ENCODE measurements around the gene EMP3.

EMP3 gene

GRCh38 chr19:48318286-48318987 lies 6.9 kb upstream of the EMP3 start:
- DNase-seq (ENCODE audit: low spot score): no peak

GRCh38 chr19:48319647-48320541 lies 5.5 kb upstream of the EMP3 start:
- DNase-seq (ENCODE audit: low spot score): peak; percentile 81

GRCh38 chr19:48321372-48321621 lies 4.1 kb upstream of the EMP3 start:
- DNase-seq (ENCODE audit: low spot score): peak; percentile 97

GRCh38 chr19:48321622-48322591 lies 3.4 kb upstream of the EMP3 start:
- peak; percentile 98 for DNase-seq (ENCODE audit: low spot score)

GRCh38 chr19:48329167-48329891 lies 4.0 kb downstream of the EMP3 start:
- peak; percentile 91 for DNase-seq (ENCODE audit: low spot score)

GRCh38 chr19:48330012-48330681 lies 4.8 kb downstream of the EMP3 start:
- DNase-seq (ENCODE audit: low spot score): peak; percentile 98

- DNase-seq (ENCODE audit: low spot score): no peak
Observed at GRCh38 chr19:48332351-48332661, 7.0 kb downstream of the EMP3 start.

- DNase-seq (ENCODE audit: low spot score): peak; percentile 100
Observed at GRCh38 chr19:48332662-48333466, 7.5 kb downstream of the EMP3 start.

GRCh38 chr19:48333467-48334384 lies 8.4 kb downstream of the EMP3 start:
- peak; percentile 95 for DNase-seq (ENCODE audit: low spot score)

GRCh38 chr19:48338253-48338755 lies 13.0 kb downstream of the EMP3 start:
- no peak for DNase-seq (ENCODE audit: low spot score)

GRCh38 chr19:48338802-48339503 lies 13.6 kb downstream of the EMP3 start:
- DNase-seq (ENCODE audit: low spot score): no peak

GRCh38 chr19:48340995-48341394 lies 15.6 kb downstream of the EMP3 start:
- DNase-seq (ENCODE audit: low spot score): no peak

- no peak for DNase-seq (ENCODE audit: low spot score)
Observed at GRCh38 chr19:48341515-48342413, 16.4 kb downstream of the EMP3 start.

- no peak for DNase-seq (ENCODE audit: low spot score)
Observed at GRCh38 chr19:48342414-48342738, 17.0 kb downstream of the EMP3 start.

GRCh38 chr19:48342841-48343540 lies 17.6 kb downstream of the EMP3 start:
- DNase-seq (ENCODE audit: low spot score): no peak

GRCh38 chr19:48344892-48345291 lies 19.5 kb downstream of the EMP3 start:
- DNase-seq (ENCODE audit: low spot score): no peak

- no peak for DNase-seq (ENCODE audit: low spot score)
Observed at GRCh38 chr19:48346191-48346590, 20.8 kb downstream of the EMP3 start.
